ENCODE measurements around the gene ASPSCR1.

GRCh38 chr17:81964081-81964849, 13.2 kb upstream of the ASPSCR1 start:
- TF ChIP-seq CTCF (conservative IDR thresholded peaks at IDR 0.05) (no peak), EZH2 (IDR thresholded peaks at IDR 0.05; ENCODE audit: low read depth) (no peak)
